K562 (cell line): ENCODE results near the gene FRG2B. TPM values are rescaled to one million over a fixed set of nuclear protein-coding genes. Genes with fewer than 3 reads are reported as not detected.
"Not testable (repeated sequence)": the region's sequence is repeated elsewhere in the genome, so short reads cannot be mapped to it uniquely, and the experiment has no call there.

Experiments
- ATAC-seq: fragments of 200-7000 bp; cut with Tn5 transposase; 3 replicates; pipeline ENCODE4 v1.9.1; 2020; ENCODE audit warnings: moderate library complexity
- BruUV-seq: library from RNA; stranded (reverse); fragments of 400-500 nt; replicated peaks from 2 replicates; lab custom pipeline; 2021; lab: Mats Ljungman, UMichigan
- CTCF ChIA-PET: fragments of 300-600 bp; formaldehyde crosslinking; extraction: SDS; loops from one replicate; lab custom pipeline; 2021; ENCODE audit warnings: low intra/inter-chr PET ratio; lab: Yijun Ruan, JAX
- POLR2A ChIA-PET: fragments of 300-600, 350-650 bp; sonication (Branson Sonifier 250); formaldehyde crosslinking; extraction: SDS; loops from one replicate; lab custom pipeline; 2021; ENCODE audit warnings: antibody characterized with exemption, inconsistent platforms; lab: Yijun Ruan, JAX
- DNase-seq, 4 experiments: peaks; one replicate each; pipeline versions ENCODE4 v3.0.0 to v3.0.0-alpha.2; 2011 to 2018; ENCODE audit warnings: low spot score in 3 of 4, mixed read lengths in 3 of 4; ENCODE audit errors: extremely low read depth in 1 of 4
- FAIRE-seq: peaks from 2 replicates; lab custom pipeline; 2011; peaks lifted over from hg19 to GRCh38; lab: Jason Lieb, UNC
- H2AFZ ChIP-seq: 2 replicates; pipeline ENCODE4 v1.6.0; 2011; ENCODE audit warnings: low read depth, low read length, control low read depth, inconsistent platforms
- H3K27ac ChIP-seq: fragments of 200-600 bp; 3 replicates; pipeline ENCODE4 v1.8.0; 2011; ENCODE audit warnings: low read depth, mild to moderate bottlenecking, control low read depth, inconsistent platforms, low read length, moderate library complexity, mixed read lengths; ENCODE audit errors: extremely low read depth
- H3K27me3 ChIP-seq, 2 experiments: fragments of 300-600 bp in 1 of 2; 2 replicates in 1 of 2; 3 replicates in 1 of 2; pipeline versions ENCODE4 v1.6.0 to v1.8.0; 2011; ENCODE audit warnings: inconsistent platforms in 2 of 2, low read length in 2 of 2, mild to moderate bottlenecking in 1 of 2, mixed read lengths in 1 of 2, moderate library complexity in 1 of 2; ENCODE audit not compliant: control insufficient read depth in 2 of 2, insufficient read depth in 2 of 2
- H3K36me3 ChIP-seq: fragments of 300-600 bp; 3 replicates; pipeline ENCODE4 v1.8.0; 2011; ENCODE audit warnings: mild to moderate bottlenecking, low read length, inconsistent platforms; ENCODE audit not compliant: control insufficient read depth, insufficient read depth
- H3K4me1 ChIP-seq, 2 experiments: fragments of 200-600 bp in 1 of 2; replicated peaks in 1 of 2; 2 replicates in 1 of 2; 3 replicates in 1 of 2; pipeline versions ENCODE4 v1.5.1 to v1.8.0; 2011; ENCODE audit warnings: inconsistent platforms in 2 of 2, low read length in 2 of 2, mild to moderate bottlenecking in 1 of 2, mixed read lengths in 1 of 2, moderate library complexity in 1 of 2; ENCODE audit not compliant: control insufficient read depth in 2 of 2, insufficient read depth in 2 of 2
- H3K4me2 ChIP-seq: 2 replicates; pipeline ENCODE4 v1.6.1; 2011; ENCODE audit warnings: low read length, control low read depth, inconsistent platforms, mixed read lengths; ENCODE audit not compliant: insufficient read depth
- H3K4me3 ChIP-seq: fragments of 200-600 bp; sonication (generic), shearing (Covaris generic); 2 replicates; pipeline ENCODE4 v1.5.1; 2016; ENCODE audit warnings: control low read depth, inconsistent platforms
- H3K79me2 ChIP-seq: fragments of 200-600 bp; 3 replicates; pipeline ENCODE4 v1.8.0; 2011; ENCODE audit warnings: low read length, inconsistent platforms; ENCODE audit not compliant: control insufficient read depth, insufficient read depth
- H3K9ac ChIP-seq, 2 experiments: 2 replicates each; pipeline versions ENCODE4 v1.6.0 to v1.6.1; 2011; ENCODE audit warnings: low read depth in 2 of 2, low read length in 2 of 2, control low read depth in 1 of 2, inconsistent platforms in 1 of 2, mild to moderate bottlenecking in 1 of 2, mixed read lengths in 1 of 2; ENCODE audit not compliant: insufficient read depth in 1 of 2
- H3K9me1 ChIP-seq: one replicate; pipeline ENCODE4 v1.6.0; 2011; ENCODE audit warnings: inconsistent platforms, mild to moderate bottlenecking, low read length, moderate library complexity; ENCODE audit not compliant: control insufficient read depth, insufficient read depth
- H3K9me3 ChIP-seq: replicated peaks from 2 replicates; pipeline ENCODE4 v1.5.1; 2011; ENCODE audit warnings: low read depth, low read length, inconsistent platforms; ENCODE audit not compliant: control insufficient read depth, insufficient read depth
- H4K20me1 ChIP-seq: replicated peaks from 2 replicates; pipeline ENCODE4 v1.6.1; 2011; ENCODE audit warnings: low read length, inconsistent platforms, mixed read lengths; ENCODE audit not compliant: control insufficient read depth, insufficient read depth
- CREB1 ChIP-seq, 2 experiments: sonication (generic) in 1 of 2; formaldehyde crosslinking in 1 of 2; IDR thresholded peaks; 2 replicates each; pipeline versions ENCODE4 v1.6.1 to v1.8.0; 2012 to 2022; ENCODE audit warnings: inconsistent platforms in 1 of 2, mild to moderate bottlenecking in 1 of 2, missing genetic modification reagents in 1 of 2, moderate library complexity in 1 of 2
- CTCF ChIP-seq, 3 experiments: IDR thresholded peaks in 2 of 3; conservative IDR thresholded peaks in 1 of 3; 2 replicates each; pipeline ENCODE4 v1.5.1; 2011 to 2012; ENCODE audit warnings: low read length in 3 of 3, mild to moderate bottlenecking in 3 of 3, control low read depth in 2 of 3, improper control_type of control experiment in 1 of 3, inconsistent platforms in 1 of 3, low read depth in 1 of 3, mixed read lengths in 1 of 3, moderate library complexity in 1 of 3; ENCODE audit not compliant: insufficient read depth in 2 of 3
- RBM34 ChIP-seq: fragments of 200-400 bp; formaldehyde crosslinking; IDR thresholded peaks from 2 replicates; pipeline ENCODE4 v1.6.1; 2018; ENCODE audit warnings: low read length, borderline replicate concordance; ENCODE audit not compliant: insufficient read depth
- UBTF ChIP-seq, 2 experiments: IDR thresholded peaks; 2 replicates each; pipeline ENCODE4 v1.6.1; 2012; ENCODE audit warnings: improper control_type of control experiment in 2 of 2, low read depth in 2 of 2, low read length in 2 of 2, borderline replicate concordance in 1 of 2
- ZBTB12 ChIP-seq: fragments of 250-450 bp; sonication (Bioruptor Pico); IDR thresholded peaks from 2 replicates; pipeline ENCODE4 v1.4.0; 2020
- ZNF324 ChIP-seq: fragments of 250-450 bp; sonication (Bioruptor Pico); IDR thresholded peaks from 2 replicates; pipeline ENCODE4 v1.4.0; 2020; ENCODE audit warnings: mild to moderate bottlenecking
- ZNF75A ChIP-seq: fragments of 450-650 bp; formaldehyde crosslinking; IDR thresholded peaks from 2 replicates; pipeline ENCODE4 v1.4.0; 2020; ENCODE audit warnings: mild to moderate bottlenecking
- ZZZ3 ChIP-seq: fragments of 450-650 bp; IDR thresholded peaks from 2 replicates; pipeline ENCODE4 v1.6.1; 2016; ENCODE audit warnings: antibody characterized with exemption, mild to moderate bottlenecking, moderate library complexity
- WGBS: fragments of 100-300 bp; shearing (Covaris generic); methylation state at CpG from one replicate; pipeline ENCODE4 v1.1.6; 2016; ENCODE audit warnings: low coverage, mixed read lengths; ENCODE audit not compliant: insufficient coverage; ENCODE audit errors: missing lambda C conversion rate; 5-methylcytosine and 5-hydroxymethylcytosine counted together
- in situ Hi-C: fragments of 300-500 bp; cut with MboI; formaldehyde crosslinking; loops from 4 replicates; pipeline ENCODE4 v1.15.0; 2018; ENCODE audit warnings: inconsistent platforms, mixed read lengths
- intact Hi-C: fragments of 100-400 bp; cut with micrococcal nuclease; formaldehyde crosslinking; loops from 2 replicates; pipeline ENCODE4 v1.14.2; 2022
- polyA plus RNA-seq, 8 experiments: library from polyadenylated mRNA; depleted of rRNA in 4 of 8; stranded (reverse) in 5 of 8; unstranded in 3 of 8; fragments of >200 nt; fragmentation: Nextera tagmentation in 2 of 8; fragmentation: Illumina TruSeq in 1 of 8; extraction: Ambion mirVana in 2 of 8; extraction: Trizol in 1 of 8; gene quantifications; 2 replicates each; pipeline versions ENCODE4 v1.2.1 to v1.2.3, GENCODE V29; 2011 to 2014; ENCODE audit warnings: inconsistent platforms in 1 of 8, missing spikeins in 1 of 8
- total RNA-seq, 7 experiments: library from RNA; depleted of rRNA in 6 of 7; stranded (reverse); fragments of >200 nt in 6 of 7; fragmentation: Illumina TruSeq in 2 of 7; extraction: Trizol in 2 of 7; gene quantifications; 2 replicates each; pipeline versions ENCODE4 v1.2.1 to v1.2.3, GENCODE V29; 2011 to 2021; ENCODE audit warnings: low replicate concordance in 1 of 7

The FRG2B gene
- total and polyA plus RNA-seq, 9 of the 15 experiments (the other 6 are each of a cell fraction or from before 2014, with no cell fraction given), result not detected

- H3K9ac ChIP-seq, result no peak overlapping the region
- BruUV-seq, result no TSS peak
- no peak overlapping the region for H3K4me3 ChIP-seq
- no peaks in the 10 kb centered on the region for H3K9me3 ChIP-seq
- no peaks in the 10 kb centered on the region for H3K4me1 ChIP-seq
- H3K36me3 ChIP-seq, result no peaks in the 10 kb centered on the region
- ATAC-seq (no peak), DNase-seq (no peak), FAIRE-seq (no peak)
- POLR2A ChIA-PET, result no interaction called here
- WGBS, result 0% methylated on average over 2 of the region's 3 CpGs
- TF ChIP-seq ZNF75A (no peak), UBTF (IDR thresholded peaks at IDR 0.05; ENCODE audit: borderline replicate concordance in 1 of 2, low read depth in 2 of 2, low read length in 2 of 2) (no peak), RBM34 (no peak), CREB1 (IDR thresholded peaks at IDR 0.05) (no peak), CREB1 (CRISPR knock-in tag; IDR thresholded peaks at IDR 0.05) (no peak), CTCF (IDR thresholded peaks at IDR 0.05 in 2 of 3, conservative IDR thresholded peaks at IDR 0.05 in 1 of 3; ENCODE audit: insufficient read depth in 2 of 3, low read depth in 1 of 3, low read length in 3 of 3) (peak in 2 of 3 experiments; percentile 31 to 51; a peak in 3 of 6 replicates), ZZZ3 (no peak), ZNF324 (CRISPR knock-in tag) (no peak), ZBTB12 (CRISPR knock-in tag) (no peak)
- no peaks in the 10 kb centered on the region for H4K20me1 ChIP-seq
- H3K9me1 ChIP-seq, result no peaks in the 10 kb centered on the region
- in situ Hi-C loops (no loop called here), intact Hi-C loops (no loop called here)
- no peak overlapping the region for H3K27ac ChIP-seq
- H3K79me2 ChIP-seq, result no peaks in the 10 kb centered on the region
- no peak overlapping the region for H2AFZ ChIP-seq
- no peaks in the 10 kb centered on the region for H3K27me3 ChIP-seq
- no peak overlapping the region for H3K4me2 ChIP-seq
- CTCF ChIA-PET, result no interaction called here
Observed at GRCh38 chr10:133608855-133609254, 17.7 kb downstream of the FRG2B start.

- in situ Hi-C loops, DNase-seq: not testable (repeated sequence)
Observed at GRCh38 chr10:133603434-133603833, 23.2 kb downstream of the FRG2B start.

More at GRCh38 chr10:133603434-133603833, 23.2 kb downstream of the FRG2B start:
- H3K79me2 ChIP-seq, H3K9me3 ChIP-seq, H3K27me3 ChIP-seq, H4K20me1 ChIP-seq, H3K4me3 ChIP-seq, H2AFZ ChIP-seq, FAIRE-seq, H3K9me1 ChIP-seq, H3K27ac ChIP-seq, H3K9ac ChIP-seq, intact Hi-C loops, ATAC-seq, POLR2A ChIA-PET, CTCF ChIA-PET, H3K4me2 ChIP-seq, H3K36me3 ChIP-seq, H3K4me1 ChIP-seq, BruUV-seq: not testable (repeated sequence)
- WGBS, result 0% methylated on average over 2 of the region's 2 CpGs
